K562 (cell line): Measurements from ENCODE around the gene CORO6.

ENCODE experiments used
- CTCF ChIP-seq, 3 experiments: IDR thresholded peaks in 2 of 3; conservative IDR thresholded peaks in 1 of 3; 2 replicates each; pipeline ENCODE4 v1.5.1; 2011 to 2012; ENCODE audit warnings: low read length in 3 of 3, mild to moderate bottlenecking in 3 of 3, control low read depth in 2 of 3, improper control_type of control experiment in 1 of 3, inconsistent platforms in 1 of 3, low read depth in 1 of 3, mixed read lengths in 1 of 3, moderate library complexity in 1 of 3; ENCODE audit not compliant: insufficient read depth in 2 of 3
- ETS1 ChIP-seq: conservative IDR thresholded peaks from 2 replicates; pipeline ENCODE4 v1.6.1; 2011; ENCODE audit warnings: low read depth, mild to moderate bottlenecking, low read length; ENCODE audit not compliant: control insufficient read depth
- EZH2 ChIP-seq: IDR thresholded peaks from 2 replicates; pipeline ENCODE4 v1.6.1; 2012; ENCODE audit warnings: low read depth, mild to moderate bottlenecking, inconsistent platforms, low read length, borderline replicate concordance
- FOSL1 ChIP-seq: fragments of 200-800 bp; sonication (Bioruptor generic); conservative IDR thresholded peaks from 2 replicates; pipeline ENCODE4 v1.6.1; 2016; ENCODE audit warnings: missing genetic modification characterization, missing compliant biosample characterization
- MGA ChIP-seq: fragments of 450-650 bp; IDR thresholded peaks from 2 replicates; pipeline ENCODE4 v1.6.1; 2016; ENCODE audit warnings: mild to moderate bottlenecking, moderate library complexity
- MTA1 ChIP-seq: fragments of 450-650 bp; IDR thresholded peaks from 2 replicates; pipeline ENCODE4 v1.6.1; 2017; ENCODE audit warnings: borderline replicate concordance
- SNAPC5 ChIP-seq: fragments of 250-450 bp; sonication (Bioruptor Pico); IDR thresholded peaks from 2 replicates; pipeline ENCODE4 v1.8.0; 2021; ENCODE audit warnings: moderate library complexity, mild to moderate bottlenecking, inconsistent platforms
- SREBF2 ChIP-seq: sonication (generic); formaldehyde crosslinking; IDR thresholded peaks from 2 replicates; pipeline ENCODE4 v1.4.0; 2020; ENCODE audit warnings: mild to moderate bottlenecking, missing genetic modification reagents
- TCF7L2 ChIP-seq: fragments of 150-350 bp; IDR thresholded peaks from 2 replicates; pipeline ENCODE4 v1.6.1; 2016; ENCODE audit warnings: low read depth, mild to moderate bottlenecking, low read length, moderate library complexity
- WHSC1 ChIP-seq: IDR thresholded peaks from one replicate; pipeline ENCODE4 v1.6.1; 2012; ENCODE audit warnings: low read length, control low read depth, inconsistent platforms
- ZKSCAN3 ChIP-seq: fragments of 250-450 bp; sonication (Bioruptor Pico); IDR thresholded peaks from 2 replicates; pipeline ENCODE4 v1.4.0; 2020

GRCh38 chr17:29572691-29573557, 49.8 kb downstream of the CORO6 start:
- TF ChIP-seq WHSC1 (no peak), SREBF2 (CRISPR knock-in tag) (no peak), CTCF (IDR thresholded peaks at IDR 0.05 in 2 of 3, conservative IDR thresholded peaks at IDR 0.05 in 1 of 3; ENCODE audit: insufficient read depth in 2 of 3, low read depth in 1 of 3, low read length in 3 of 3) (peak; percentile 58 to 73 (median 61)), EZH2 (no peak), MTA1 (no peak), FOSL1 (no peak), MGA (peak; percentile 55), ZKSCAN3 (CRISPR knock-in tag) (no peak), SNAPC5 (CRISPR knock-in tag) (no peak), ETS1 (peak; percentile 50; the same call in 1 of the 2 replicates), TCF7L2 (no peak)
